GM18873 (cell line): Measurements from ENCODE around the gene SLC26A4.
"Not testable (repeated sequence)": the region's sequence is repeated elsewhere in the genome, so short reads cannot be mapped to it uniquely, and the experiment has no call there.

ENCODE experiments used
- ATAC-seq: cut with Tn5 transposase; IDR thresholded peaks from one replicate; pipeline ENCODE4 v1.9.1; 2021; ENCODE audit warnings: mild to moderate bottlenecking, moderate library complexity, moderate number of reproducible peaks; ENCODE audit not compliant: unreplicated experiment, low FRiP score

SLC26A4 gene

DNA sequence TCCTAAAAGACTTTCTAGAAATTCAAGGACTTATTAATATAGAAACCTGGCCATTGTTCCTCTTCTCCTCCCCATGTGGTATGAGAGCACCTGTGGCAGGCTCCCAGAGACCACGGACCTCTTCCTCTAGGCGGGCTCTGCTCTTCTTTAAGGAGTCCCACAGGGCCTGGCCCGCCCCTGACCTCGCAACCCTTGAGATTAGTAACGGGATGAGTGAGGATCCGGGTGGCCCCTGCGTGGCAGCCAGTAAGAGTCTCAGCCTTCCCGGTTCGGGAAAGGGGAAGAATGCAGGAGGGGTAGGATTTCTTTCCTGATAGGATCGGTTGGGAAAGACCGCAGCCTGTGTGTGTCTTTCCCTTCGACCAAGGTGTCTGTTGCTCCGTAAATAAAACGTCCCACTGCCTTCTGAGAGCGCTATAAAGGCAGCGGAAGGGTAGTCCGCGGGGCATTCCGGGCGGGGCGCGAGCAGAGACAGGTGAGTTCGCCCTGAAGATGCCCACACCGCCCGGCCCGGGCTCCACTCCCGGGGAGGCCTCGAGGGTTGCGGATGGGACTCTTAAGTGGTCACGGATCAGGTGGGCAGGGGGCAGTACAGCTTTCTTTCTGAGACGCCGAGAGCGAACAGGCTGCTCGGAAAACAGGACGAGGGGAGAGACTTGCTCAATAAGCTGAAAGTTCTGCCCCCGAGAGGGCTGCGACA is at the start of gene SLC26A4:
Gene SLC26A4 (plus strand): TSS at position 448 of the 700 bp plus-strand sequence. CDS start 814 bp downstream, outside the sequence.
- ATAC-seq, result no peak

GRCh38 chr7:107613439-107613838 is 47.2 kb upstream of the SLC26A4 start:
- ATAC-seq, result no peak

GRCh38 chr7:107613948-107614347 is 46.7 kb upstream of the SLC26A4 start:
- ATAC-seq, result no peak

DNA sequence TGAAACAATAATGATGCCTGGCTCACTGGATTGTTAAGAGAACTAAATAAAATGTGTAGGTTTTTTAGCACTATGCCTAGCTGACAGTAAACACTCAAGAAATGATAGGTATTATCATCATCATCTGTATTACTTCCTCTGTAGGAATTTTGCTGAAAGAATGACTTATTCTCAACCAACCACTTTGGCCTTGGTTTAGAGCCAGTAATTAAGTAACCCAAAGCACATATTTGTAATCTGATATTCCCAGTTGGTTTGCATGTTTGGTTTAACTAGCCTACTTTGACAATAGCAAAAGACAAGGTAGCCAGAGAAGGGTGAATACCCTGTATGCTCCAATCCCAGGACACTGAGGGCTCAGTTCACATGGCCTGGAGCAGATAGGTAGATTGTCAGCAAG is 46.2 kb upstream of the SLC26A4 start:
- ATAC-seq, result no peak

DNA sequence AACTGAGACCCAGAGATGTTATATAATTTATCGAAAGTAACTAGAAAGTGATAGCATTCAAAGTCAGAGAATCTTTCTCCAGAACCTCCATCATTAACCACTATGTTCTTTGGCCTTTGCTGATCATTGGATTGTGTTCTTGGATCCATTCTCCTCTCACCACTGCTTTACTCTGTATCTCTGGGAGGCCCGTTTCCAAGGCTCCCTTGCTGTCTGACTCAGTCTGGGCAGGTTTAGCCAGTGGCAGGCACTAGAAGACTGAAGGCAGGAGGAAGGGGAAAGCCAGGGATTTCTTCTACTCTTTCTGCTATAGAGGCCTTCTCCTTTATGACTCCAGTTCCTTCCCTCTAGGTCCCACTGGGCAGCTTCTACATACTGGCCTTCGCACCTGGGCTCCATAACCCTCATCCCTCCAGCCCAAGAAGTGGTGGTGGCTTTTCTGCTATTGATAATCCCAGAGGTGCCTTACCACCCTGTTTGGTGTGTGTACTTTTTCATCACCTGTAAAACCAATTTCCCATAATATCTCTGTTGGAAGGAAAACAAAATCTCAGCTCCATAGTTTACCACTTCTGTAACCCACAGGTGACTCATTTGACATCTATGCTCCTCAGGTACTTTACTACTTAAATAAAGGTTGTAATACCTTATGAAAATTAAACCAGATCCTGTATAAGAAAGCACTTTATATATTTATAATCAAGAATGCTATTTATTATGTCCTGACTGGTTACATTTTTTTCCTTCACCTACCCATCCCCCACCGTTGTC is 44.5 kb upstream of the SLC26A4 start:
- ATAC-seq, result no peak

GRCh38 chr7:107622429-107622828 is 38.2 kb upstream of the SLC26A4 start:
- no peak for ATAC-seq

- no peak for ATAC-seq
Measured at GRCh38 chr7:107622894-107623293, 37.7 kb upstream of the SLC26A4 start.

- ATAC-seq, result no peak
Measured at GRCh38 chr7:107627002-107627401, 33.6 kb upstream of the SLC26A4 start.

- ATAC-seq, result no peak
Measured at GRCh38 chr7:107628461-107629064, 32.1 kb upstream of the SLC26A4 start.

GRCh38 chr7:107630342-107630741 is 30.3 kb upstream of the SLC26A4 start:
- no peak for ATAC-seq

- ATAC-seq, result no peak
Measured at GRCh38 chr7:107631588-107632491, 28.8 kb upstream of the SLC26A4 start.

DNA sequence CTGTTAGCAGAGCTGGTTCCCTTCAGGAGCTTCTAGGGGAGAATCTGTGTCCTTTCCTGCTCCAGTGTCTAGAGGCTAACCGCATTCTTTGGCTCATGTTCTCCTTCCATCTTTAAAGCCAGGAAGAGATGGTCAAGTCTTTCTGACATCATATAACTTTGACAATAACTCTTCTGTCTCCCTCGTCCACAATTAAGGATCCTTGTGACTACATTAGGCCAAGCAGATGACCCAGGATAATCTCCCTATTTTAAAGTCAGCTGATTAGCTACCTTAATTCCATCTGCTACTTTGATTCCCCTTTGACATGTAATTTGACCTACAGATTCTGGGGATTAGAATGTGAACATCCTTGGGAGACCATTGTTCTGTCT is 28.1 kb upstream of the SLC26A4 start:
- no peak for ATAC-seq

DNA sequence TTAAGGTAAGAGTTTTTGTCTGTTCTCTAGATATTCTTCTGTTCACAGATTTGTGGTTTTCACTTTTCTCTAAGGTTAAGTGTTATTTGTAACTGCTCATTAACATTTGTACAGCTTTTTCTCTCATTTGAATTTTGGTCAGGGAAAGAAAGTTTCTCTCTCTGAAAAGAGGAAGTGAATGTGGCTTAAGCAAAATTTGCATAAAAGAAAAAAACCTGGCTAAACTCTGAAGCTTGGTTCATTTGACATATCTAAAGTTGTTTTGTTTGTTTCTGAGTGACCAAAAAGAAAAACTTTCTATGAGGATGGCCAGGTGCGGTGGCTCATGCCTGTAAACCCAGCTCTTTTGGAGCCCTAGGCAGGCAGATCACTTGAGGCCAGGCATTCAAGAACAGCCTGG is 22.0 kb upstream of the SLC26A4 start:
- peak; percentile 96 for ATAC-seq

- not testable (repeated sequence) for ATAC-seq
Measured at GRCh38 chr7:107639070-107639469, 21.6 kb upstream of the SLC26A4 start.

DNA sequence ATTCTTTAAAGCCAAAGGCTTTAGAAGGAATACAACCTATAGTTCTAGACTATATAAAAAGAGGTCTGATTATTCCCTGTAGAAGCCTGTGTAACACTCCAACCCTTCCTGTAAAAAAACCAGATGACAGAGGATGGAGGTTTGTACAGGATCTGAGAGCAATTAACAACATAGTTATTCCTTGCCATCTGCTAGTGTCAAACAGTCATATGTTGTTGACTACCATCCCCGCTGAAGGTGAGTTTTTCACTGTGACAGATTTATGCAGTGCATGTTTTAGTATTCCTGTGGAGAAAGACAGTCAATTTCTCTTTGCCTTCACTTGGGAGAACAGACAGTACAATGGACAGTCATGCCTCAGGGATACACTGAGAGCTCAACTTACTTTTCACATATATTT is 19.0 kb upstream of the SLC26A4 start:
- no peak for ATAC-seq

- no peak for ATAC-seq
Measured at GRCh38 chr7:107642501-107642900, 18.1 kb upstream of the SLC26A4 start.

- no peak for ATAC-seq
Measured at GRCh38 chr7:107643407-107643806, 17.2 kb upstream of the SLC26A4 start.

DNA sequence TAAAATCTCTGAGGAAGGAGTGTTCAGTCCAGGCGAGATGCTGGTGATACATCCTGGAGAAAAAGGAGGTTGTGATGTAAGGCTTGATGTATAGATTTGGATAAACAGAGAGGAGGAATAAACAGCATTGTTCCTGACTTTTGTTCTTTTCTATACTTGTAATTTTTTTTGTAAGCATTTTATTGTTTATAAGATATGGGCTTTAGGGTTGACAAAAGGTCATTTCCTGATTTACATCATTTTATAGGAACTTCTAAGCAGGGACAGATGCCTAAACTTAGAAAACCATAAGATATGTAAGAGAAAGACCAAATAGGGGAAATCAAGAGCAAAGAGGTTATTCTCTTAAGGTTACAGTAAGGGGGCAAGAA is 16.7 kb upstream of the SLC26A4 start:
- no peak for ATAC-seq

- ATAC-seq, result no peak
Measured at GRCh38 chr7:107644309-107644974, 16.2 kb upstream of the SLC26A4 start.

DNA sequence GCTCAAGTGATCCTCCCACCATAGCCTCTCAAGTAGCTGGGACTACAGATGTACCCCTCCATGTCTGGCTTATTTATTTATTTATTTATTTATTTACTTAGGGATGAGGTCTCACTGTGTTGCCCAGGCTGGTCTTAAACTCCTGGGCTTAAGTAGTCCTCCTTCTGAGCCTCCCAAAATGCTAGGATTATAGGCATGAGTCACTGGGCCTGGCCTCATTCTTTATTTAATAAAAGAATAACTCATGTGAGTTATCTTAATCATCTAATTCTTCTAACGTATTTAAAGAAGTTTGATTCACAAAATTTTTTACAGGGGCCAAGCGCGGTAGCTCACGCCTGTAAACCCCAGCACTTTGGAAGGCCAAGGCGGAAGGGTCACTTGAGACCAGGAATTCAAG is 8.0 kb upstream of the SLC26A4 start:
- no peak for ATAC-seq
